Measurements from ENCODE around the gene DDAH1.

Gene DDAH1

DNA sequence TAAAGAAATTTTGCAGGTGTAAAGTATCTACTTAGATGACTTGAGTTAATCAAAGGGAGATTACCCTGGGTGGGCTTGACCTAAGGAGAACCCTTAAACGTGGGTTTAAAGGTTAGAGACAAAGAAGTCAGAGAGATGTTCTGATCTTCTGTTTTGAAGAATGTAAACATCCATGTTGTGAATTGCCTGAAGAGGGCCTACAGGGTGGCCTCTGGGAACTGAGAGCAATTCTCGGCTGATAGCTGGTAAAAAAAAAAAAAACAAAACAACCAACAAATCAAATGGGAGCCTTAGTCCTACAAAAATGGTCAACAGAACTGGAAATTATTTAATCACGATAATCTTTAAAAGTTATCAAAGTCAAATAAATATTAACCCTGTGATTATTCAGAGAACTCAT, 99.1 kb downstream of the DDAH1 start:
- TF ChIP-seq, protein P1, sequence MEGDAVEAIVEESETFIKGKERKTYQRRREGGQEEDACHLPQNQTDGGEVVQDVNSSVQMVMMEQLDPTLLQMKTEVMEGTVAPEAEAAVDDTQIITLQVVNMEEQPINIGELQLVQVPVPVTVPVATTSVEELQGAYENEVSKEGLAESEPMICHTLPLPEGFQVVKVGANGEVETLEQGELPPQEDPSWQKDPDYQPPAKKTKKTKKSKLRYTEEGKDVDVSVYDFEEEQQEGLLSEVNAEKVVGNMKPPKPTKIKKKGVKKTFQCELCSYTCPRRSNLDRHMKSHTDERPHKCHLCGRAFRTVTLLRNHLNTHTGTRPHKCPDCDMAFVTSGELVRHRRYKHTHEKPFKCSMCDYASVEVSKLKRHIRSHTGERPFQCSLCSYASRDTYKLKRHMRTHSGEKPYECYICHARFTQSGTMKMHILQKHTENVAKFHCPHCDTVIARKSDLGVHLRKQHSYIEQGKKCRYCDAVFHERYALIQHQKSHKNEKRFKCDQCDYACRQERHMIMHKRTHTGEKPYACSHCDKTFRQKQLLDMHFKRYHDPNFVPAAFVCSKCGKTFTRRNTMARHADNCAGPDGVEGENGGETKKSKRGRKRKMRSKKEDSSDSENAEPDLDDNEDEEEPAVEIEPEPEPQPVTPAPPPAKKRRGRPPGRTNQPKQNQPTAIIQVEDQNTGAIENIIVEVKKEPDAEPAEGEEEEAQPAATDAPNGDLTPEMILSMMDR (IDR thresholded peaks at IDR 0.05), result no peak
- no peaks in the 10 kb centered on the region for H3K9me3 ChIP-seq
- H3K27me3 ChIP-seq, result no peaks in the 10 kb centered on the region
- no peaks in the 10 kb centered on the region for H3K36me3 ChIP-seq
- no peak overlapping the region for H3K4me3 ChIP-seq (ENCODE audit: low read depth in 1 of 2, low read length in 1 of 2)
- H3K27ac ChIP-seq, result no peak overlapping the region
- H3K4me1 ChIP-seq (ENCODE audit: control insufficient read depth in 1 of 2, insufficient read depth in 1 of 2, low read depth in 1 of 2, low read length in 1 of 2), result peaks cover 0 to under 1% of the 10 kb centered on the region in 2 experiments

DNA sequence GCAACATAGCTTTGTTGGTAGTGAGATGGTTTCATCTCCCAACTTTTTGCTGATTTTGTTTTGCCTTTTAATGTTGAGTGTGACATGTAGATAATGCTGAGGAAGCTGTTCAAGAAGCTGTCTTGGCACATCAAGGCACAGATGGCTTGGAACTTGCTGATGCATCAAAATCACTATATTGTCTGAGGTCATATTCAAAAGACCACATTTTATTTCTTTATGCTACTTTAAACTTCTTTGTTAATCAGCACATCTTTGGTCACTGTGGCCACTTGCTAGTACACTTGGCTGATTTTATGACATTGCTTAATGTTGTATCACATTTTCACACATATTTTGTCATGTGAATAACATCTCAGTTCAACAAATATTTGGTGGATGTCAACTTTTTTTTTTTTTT, 101.4 kb downstream of the DDAH1 start:
- no peak overlapping the region for H3K4me3 ChIP-seq (ENCODE audit: low read depth in 1 of 2, low read length in 1 of 2)
- TF ChIP-seq, protein P1 (IDR thresholded peaks at IDR 0.05), result no peak
- H3K27ac ChIP-seq, result no peak overlapping the region
- no peaks in the 10 kb centered on the region for H3K9me3 ChIP-seq
- no peaks in the 10 kb centered on the region for H3K4me1 ChIP-seq (ENCODE audit: control insufficient read depth in 1 of 2, insufficient read depth in 1 of 2, low read depth in 1 of 2, low read length in 1 of 2)
- H3K36me3 ChIP-seq, result no peaks in the 10 kb centered on the region
- H3K27me3 ChIP-seq, result no peaks in the 10 kb centered on the region

DNA sequence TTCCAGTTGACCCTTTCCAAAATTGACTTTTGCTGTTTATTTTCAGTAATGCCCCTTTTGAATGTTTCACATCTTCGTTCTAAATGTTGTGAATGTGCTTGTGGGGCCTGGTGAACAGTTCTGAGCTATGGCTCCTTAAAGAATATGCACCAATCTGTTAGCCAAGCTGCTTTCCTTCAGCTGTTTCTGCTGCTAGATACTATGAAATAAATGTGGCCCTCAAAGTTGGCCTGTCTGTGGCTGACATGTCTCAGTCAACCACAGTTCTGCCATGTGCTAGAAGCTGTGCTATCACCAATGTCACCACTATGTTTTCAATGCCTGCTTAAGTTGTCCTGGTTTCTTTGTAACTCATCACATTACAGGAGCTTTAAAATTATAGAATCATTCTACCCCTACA, 101.9 kb downstream of the DDAH1 start:
- Histone ChIP-seq H3K4me1 (ENCODE audit: control insufficient read depth in 1 of 2, insufficient read depth in 1 of 2, low read depth in 1 of 2, low read length in 1 of 2) (no peaks in the 10 kb centered on the region), H3K4me3 (ENCODE audit: low read depth in 1 of 2, low read length in 1 of 2) (no peak overlapping the region), H3K27ac (no peak overlapping the region)

DNA sequence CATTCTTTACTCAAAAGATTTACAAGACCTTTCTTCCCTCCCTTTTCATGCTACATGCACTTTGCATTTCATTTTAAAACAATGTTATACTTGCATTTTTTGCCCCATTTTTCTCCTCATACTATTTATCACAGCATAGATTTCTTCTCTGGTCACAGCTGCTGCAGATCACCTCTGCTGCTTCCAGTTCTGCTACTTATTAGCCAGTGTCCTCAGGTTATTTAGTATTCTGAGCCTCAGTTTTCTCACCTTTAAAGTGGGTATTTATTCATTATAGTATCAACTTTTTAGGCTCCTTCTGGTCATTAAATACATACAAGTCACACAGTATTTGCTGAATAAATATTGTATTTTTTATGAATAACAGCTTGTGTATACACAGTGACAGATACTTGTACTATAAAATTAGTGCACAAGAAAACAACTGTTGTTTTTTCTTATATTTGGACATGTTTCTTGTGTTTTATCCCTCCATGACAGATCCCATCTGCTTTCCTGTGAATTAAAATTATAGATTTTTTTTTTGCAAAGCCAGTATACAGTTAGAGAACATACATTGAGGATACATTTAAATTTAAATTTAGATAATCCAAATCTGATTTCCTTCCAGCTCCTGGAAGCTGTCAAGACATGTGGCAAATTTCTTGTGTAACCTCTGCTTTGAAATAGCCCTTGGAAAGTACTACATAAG, 103.2 kb downstream of the DDAH1 start:
- TF ChIP-seq, protein P1 (IDR thresholded peaks at IDR 0.05), result no peak
- H3K9me3 ChIP-seq, result no peaks in the 10 kb centered on the region
- no peaks in the 10 kb centered on the region for H3K36me3 ChIP-seq
- H3K4me3 ChIP-seq (ENCODE audit: low read depth in 1 of 2, low read length in 1 of 2), result no peak overlapping the region
- H3K4me1 ChIP-seq (ENCODE audit: control insufficient read depth in 1 of 2, insufficient read depth in 1 of 2, low read depth in 1 of 2, low read length in 1 of 2), result no peaks in the 10 kb centered on the region
- H3K27ac ChIP-seq, result no peak overlapping the region
- no peaks in the 10 kb centered on the region for H3K27me3 ChIP-seq

More for the DNA sequence above, 101.9 kb downstream of the DDAH1 start:
- Histone ChIP-seq H3K36me3 (no peaks in the 10 kb centered on the region), H3K9me3 (no peaks in the 10 kb centered on the region), H3K27me3 (no peaks in the 10 kb centered on the region)
- TF ChIP-seq, protein P1 (IDR thresholded peaks at IDR 0.05), result no peak

DNA sequence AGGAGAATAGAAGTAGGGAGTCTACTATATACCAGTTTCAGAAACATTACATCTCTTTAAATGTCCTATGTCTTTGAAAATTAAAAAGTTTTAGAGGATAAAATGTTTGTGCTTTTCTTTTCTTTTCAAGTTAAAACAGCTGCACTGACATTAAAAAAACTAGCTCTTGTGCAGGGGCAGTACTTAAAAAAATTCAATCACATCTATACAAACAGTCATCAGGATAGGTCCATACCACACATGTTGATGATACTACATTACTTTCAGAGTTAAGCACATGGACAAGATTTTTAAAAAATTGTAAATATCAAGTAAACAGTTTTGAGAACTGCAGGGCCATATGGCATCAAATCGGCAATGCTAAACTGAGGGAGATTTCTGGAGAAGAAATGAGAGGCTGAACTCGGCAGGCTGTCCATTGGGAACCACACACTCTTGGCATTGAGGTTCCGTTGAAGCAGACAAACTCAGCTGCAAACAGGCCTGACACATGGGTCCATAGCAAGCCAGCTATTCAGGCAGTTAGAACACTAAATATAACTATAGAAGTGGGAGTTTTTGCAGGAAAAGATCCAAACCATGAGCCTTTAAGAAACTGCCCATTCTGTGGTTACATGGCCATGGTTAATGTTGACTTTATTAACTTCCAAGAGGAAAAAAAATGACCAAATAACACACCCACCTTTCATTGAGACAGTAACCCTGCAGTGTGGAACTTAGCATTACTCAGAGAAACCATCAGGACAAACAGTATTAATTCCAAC, 104.0 kb downstream of the DDAH1 start:
- no peaks in the 10 kb centered on the region for H3K9me3 ChIP-seq
- no peaks in the 10 kb centered on the region for H3K36me3 ChIP-seq
- no peaks in the 10 kb centered on the region for H3K27me3 ChIP-seq
- no peaks in the 10 kb centered on the region for H3K4me1 ChIP-seq (ENCODE audit: control insufficient read depth in 1 of 2, insufficient read depth in 1 of 2, low read depth in 1 of 2, low read length in 1 of 2)
- H3K4me3 ChIP-seq (ENCODE audit: low read depth in 1 of 2, low read length in 1 of 2), result no peak overlapping the region
- H3K27ac ChIP-seq, result no peak overlapping the region
- TF ChIP-seq, protein P1 (IDR thresholded peaks at IDR 0.05), result no peak
